Measurements from ENCODE around the gene RIPK3.

DNA sequence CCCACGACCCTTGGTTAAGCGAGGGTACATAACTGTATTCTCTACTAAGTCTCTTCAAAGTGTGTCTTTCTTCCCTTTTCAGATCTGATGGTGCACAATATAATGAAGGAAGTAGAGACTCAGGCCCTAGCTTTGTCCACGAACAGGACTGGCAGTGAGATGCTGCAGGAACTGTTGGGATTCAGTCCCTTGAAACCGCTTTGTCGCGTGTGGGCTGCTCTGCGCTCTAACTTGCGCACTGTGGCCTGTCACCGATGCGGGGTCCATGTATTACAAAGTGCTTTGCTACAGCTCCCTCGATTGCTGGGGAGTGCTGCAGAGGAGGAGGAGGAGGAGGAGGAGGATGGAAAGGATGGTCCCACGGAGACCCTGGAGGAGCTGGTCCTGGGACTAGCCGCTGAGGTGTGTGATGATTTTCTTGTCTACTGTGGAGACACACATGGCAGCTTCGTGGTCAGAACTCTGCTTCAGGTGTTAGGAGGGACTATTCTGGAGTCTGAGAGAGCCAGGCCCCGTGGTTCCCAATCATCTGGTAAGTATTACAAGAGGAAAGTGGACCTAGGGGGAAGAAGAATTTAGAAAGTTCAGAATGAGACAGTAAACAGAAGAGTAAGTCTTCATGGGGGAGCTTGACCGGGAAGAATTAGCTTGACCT lies 39.3 kb downstream of the RIPK3 start:
- TF ChIP-seq JUNB (IDR thresholded peaks at IDR 0.05; ENCODE audit: unreplicated experiment) (no peak), EZH2phosphoT487 (IDR thresholded peaks at IDR 0.05; ENCODE audit: unreplicated experiment) (no peak), EZH2 (IDR thresholded peaks at IDR 0.05; ENCODE audit: low read depth, unreplicated experiment) (no peak), POLR2AphosphoS5 (IDR thresholded peaks at IDR 0.05; ENCODE audit: low read depth) (no peak)
- TF ChIP-seq, protein P1, sequence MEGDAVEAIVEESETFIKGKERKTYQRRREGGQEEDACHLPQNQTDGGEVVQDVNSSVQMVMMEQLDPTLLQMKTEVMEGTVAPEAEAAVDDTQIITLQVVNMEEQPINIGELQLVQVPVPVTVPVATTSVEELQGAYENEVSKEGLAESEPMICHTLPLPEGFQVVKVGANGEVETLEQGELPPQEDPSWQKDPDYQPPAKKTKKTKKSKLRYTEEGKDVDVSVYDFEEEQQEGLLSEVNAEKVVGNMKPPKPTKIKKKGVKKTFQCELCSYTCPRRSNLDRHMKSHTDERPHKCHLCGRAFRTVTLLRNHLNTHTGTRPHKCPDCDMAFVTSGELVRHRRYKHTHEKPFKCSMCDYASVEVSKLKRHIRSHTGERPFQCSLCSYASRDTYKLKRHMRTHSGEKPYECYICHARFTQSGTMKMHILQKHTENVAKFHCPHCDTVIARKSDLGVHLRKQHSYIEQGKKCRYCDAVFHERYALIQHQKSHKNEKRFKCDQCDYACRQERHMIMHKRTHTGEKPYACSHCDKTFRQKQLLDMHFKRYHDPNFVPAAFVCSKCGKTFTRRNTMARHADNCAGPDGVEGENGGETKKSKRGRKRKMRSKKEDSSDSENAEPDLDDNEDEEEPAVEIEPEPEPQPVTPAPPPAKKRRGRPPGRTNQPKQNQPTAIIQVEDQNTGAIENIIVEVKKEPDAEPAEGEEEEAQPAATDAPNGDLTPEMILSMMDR (conservative IDR thresholded peaks at IDR 0.05; ENCODE audit: low read depth in 2 of 2) = no peak
- TF ChIP-seq, protein P2, sequence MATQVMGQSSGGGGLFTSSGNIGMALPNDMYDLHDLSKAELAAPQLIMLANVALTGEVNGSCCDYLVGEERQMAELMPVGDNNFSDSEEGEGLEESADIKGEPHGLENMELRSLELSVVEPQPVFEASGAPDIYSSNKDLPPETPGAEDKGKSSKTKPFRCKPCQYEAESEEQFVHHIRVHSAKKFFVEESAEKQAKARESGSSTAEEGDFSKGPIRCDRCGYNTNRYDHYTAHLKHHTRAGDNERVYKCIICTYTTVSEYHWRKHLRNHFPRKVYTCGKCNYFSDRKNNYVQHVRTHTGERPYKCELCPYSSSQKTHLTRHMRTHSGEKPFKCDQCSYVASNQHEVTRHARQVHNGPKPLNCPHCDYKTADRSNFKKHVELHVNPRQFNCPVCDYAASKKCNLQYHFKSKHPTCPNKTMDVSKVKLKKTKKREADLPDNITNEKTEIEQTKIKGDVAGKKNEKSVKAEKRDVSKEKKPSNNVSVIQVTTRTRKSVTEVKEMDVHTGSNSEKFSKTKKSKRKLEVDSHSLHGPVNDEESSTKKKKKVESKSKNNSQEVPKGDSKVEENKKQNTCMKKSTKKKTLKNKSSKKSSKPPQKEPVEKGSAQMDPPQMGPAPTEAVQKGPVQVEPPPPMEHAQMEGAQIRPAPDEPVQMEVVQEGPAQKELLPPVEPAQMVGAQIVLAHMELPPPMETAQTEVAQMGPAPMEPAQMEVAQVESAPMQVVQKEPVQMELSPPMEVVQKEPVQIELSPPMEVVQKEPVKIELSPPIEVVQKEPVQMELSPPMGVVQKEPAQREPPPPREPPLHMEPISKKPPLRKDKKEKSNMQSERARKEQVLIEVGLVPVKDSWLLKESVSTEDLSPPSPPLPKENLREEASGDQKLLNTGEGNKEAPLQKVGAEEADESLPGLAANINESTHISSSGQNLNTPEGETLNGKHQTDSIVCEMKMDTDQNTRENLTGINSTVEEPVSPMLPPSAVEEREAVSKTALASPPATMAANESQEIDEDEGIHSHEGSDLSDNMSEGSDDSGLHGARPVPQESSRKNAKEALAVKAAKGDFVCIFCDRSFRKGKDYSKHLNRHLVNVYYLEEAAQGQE (IDR thresholded peaks at IDR 0.05; ENCODE audit: unreplicated experiment) = no peak
